SKM-1 treated with dmso at 0.1 percent for 144 hours (cell line): ENCODE results near the gene REPS1.
A peak's percentile ranks its signal among the peaks of the same experiment; 100 is the strongest.

Experiments
- DNase-seq: peaks from one replicate; lab custom pipeline; 2025; ENCODE audit not compliant: unreplicated experiment; lab: John Stamatoyannopoulos, UW

REPS1 gene

GRCh38 chr6:138987643-138988468 is at the start of gene REPS1:
Gene REPS1, minus strand, starts transcription at chr6:138988253. Its CDS starts 571 bp downstream, at chr6:138987682.
- peak; percentile 93 for DNase-seq

GRCh38 chr6:139037490-139037889 is 49.4 kb upstream of the REPS1 start:
- DNase-seq: no peak

- peak; percentile 82 for DNase-seq
These were observed 42.3 kb upstream of the REPS1 start for GRCh38 chr6:139030228-139030963.

GRCh38 chr6:139029470-139030227 is 41.6 kb upstream of the REPS1 start:
- peak; percentile 32 for DNase-seq

GRCh38 chr6:139028658-139029469 is 40.8 kb upstream of the REPS1 start, which contains the start of gene ABRACL:
Gene ABRACL, plus strand, starts transcription at chr6:139028745. Its CDS starts 5,416 bp downstream, at chr6:139034161.
- peak; percentile 73 for DNase-seq

GRCh38 chr6:139028215-139028657 is 40.2 kb upstream of the REPS1 start:
- no peak for DNase-seq

GRCh38 chr6:139027620-139028182 is 39.6 kb upstream of the REPS1 start:
- no peak for DNase-seq

GRCh38 chr6:139025416-139025815 is 37.4 kb upstream of the REPS1 start:
- peak; percentile 41 for DNase-seq

GRCh38 chr6:139020689-139021088 is 32.6 kb upstream of the REPS1 start:
- DNase-seq: no peak

GRCh38 chr6:139019722-139020121 is 31.7 kb upstream of the REPS1 start:
- DNase-seq: no peak

GRCh38 chr6:139017227-139017626 is 29.2 kb upstream of the REPS1 start:
- DNase-seq: no peak

- DNase-seq: peak; percentile 64
These were observed 28.5 kb upstream of the REPS1 start for GRCh38 chr6:139016337-139017213.

GRCh38 chr6:139014945-139015344 is 26.9 kb upstream of the REPS1 start:
- DNase-seq: no peak

- no peak for DNase-seq
These were observed 25.2 kb upstream of the REPS1 start for GRCh38 chr6:139013185-139013800.

GRCh38 chr6:139011980-139012379 is 23.9 kb upstream of the REPS1 start:
- DNase-seq: no peak

- DNase-seq: no peak
These were observed 22.6 kb upstream of the REPS1 start for GRCh38 chr6:139010674-139011073.

- DNase-seq: peak; percentile 13
These were observed 20.1 kb upstream of the REPS1 start for GRCh38 chr6:139008117-139008516.

GRCh38 chr6:139007428-139007827 is 19.4 kb upstream of the REPS1 start:
- no peak for DNase-seq

- DNase-seq: no peak
These were observed 18.4 kb upstream of the REPS1 start for GRCh38 chr6:139006477-139006876.
